PC-9 (cell line): ENCODE measurements around the gene TDRD9. TPM values are rescaled to one million over a fixed set of nuclear protein-coding genes. Genes with fewer than 3 reads are reported as not detected.

ENCODE experiments used
- BruUV-seq: library from RNA; stranded (reverse); fragments of 400-500 nt; replicated peaks from 2 replicates; lab custom pipeline; 2021; lab: Mats Ljungman, UMichigan
- CTCF ChIA-PET: fragments of 300-600 bp; sonication (Branson Sonifier 250); formaldehyde crosslinking; loops from one replicate; lab custom pipeline; 2022; ENCODE audit warnings: antibody characterized with exemption; lab: Charles Lee
- POLR2A ChIA-PET: fragments of 300-600 bp; sonication (Branson Sonifier 250); formaldehyde crosslinking; loops from one replicate; lab custom pipeline; 2022; ENCODE audit warnings: antibody characterized with exemption; ENCODE audit not compliant: unreplicated experiment; lab: Charles Lee
- DNase-seq, 2 experiments: peaks; one replicate each; pipeline versions ENCODE4 v3.0.0 to v3.0.0-alpha.2; 2015 to 2022; ENCODE audit warnings: mixed read lengths in 1 of 2
- H2AFZ ChIP-seq: fragments of 200-600 bp; sonication (generic); 2 replicates; pipeline ENCODE4 v1.8.1; 2017; ENCODE audit warnings: antibody characterized with exemption
- H3F3A ChIP-seq: fragments of 200-600 bp; sonication (generic); 2 replicates; pipeline ENCODE4 v1.8.1; 2017; ENCODE audit warnings: antibody characterized with exemption, mild to moderate bottlenecking, low read depth; ENCODE audit not compliant: insufficient read depth
- H3K27ac ChIP-seq: fragments of 200-600 bp; sonication (generic); 2 replicates; pipeline ENCODE4 v1.6.1; 2016; ENCODE audit warnings: mixed run types
- H3K27me3 ChIP-seq: fragments of 200-600 bp; sonication (generic); 2 replicates; pipeline ENCODE4 v1.6.1; 2016; ENCODE audit warnings: low read depth, mixed run types; ENCODE audit not compliant: insufficient read depth
- H3K36me3 ChIP-seq: fragments of 200-600 bp; sonication (generic); 2 replicates; pipeline ENCODE4 v1.6.1; 2016; ENCODE audit warnings: low read depth, mixed run types
- H3K4me1 ChIP-seq: fragments of 200-600 bp; sonication (generic); replicated peaks from 2 replicates; pipeline ENCODE4 v1.6.1; 2016; ENCODE audit warnings: mixed run types; ENCODE audit not compliant: insufficient read depth
- H3K4me2 ChIP-seq: fragments of 200-600 bp; sonication (generic); 2 replicates; pipeline ENCODE4 v1.6.1; 2017; ENCODE audit warnings: mixed run types
- H3K4me3 ChIP-seq: fragments of 200-600 bp; sonication (generic); 2 replicates; pipeline ENCODE4 v1.6.1; 2016; ENCODE audit warnings: mixed run types
- H3K79me2 ChIP-seq: fragments of 200-600 bp; sonication (generic); 2 replicates; pipeline ENCODE4 v1.6.1; 2017; ENCODE audit warnings: low read depth, mixed run types
- H3K9me2 ChIP-seq: fragments of 200-600 bp; sonication (generic); 2 replicates; pipeline ENCODE4 v1.8.1; 2017; ENCODE audit warnings: mild to moderate bottlenecking; ENCODE audit not compliant: insufficient read depth
- H3K9me3 ChIP-seq: fragments of 200-600 bp; sonication (generic); 2 replicates; pipeline ENCODE4 v1.8.1; 2016; ENCODE audit warnings: low read depth; ENCODE audit not compliant: insufficient read depth
- H4K20me1 ChIP-seq: fragments of 200-600 bp; sonication (generic); 2 replicates; pipeline ENCODE4 v1.8.1; 2017; ENCODE audit not compliant: insufficient read depth
- CTCF ChIP-seq: fragments of 200-600 bp; sonication (generic); conservative IDR thresholded peaks from 2 replicates; pipeline ENCODE4 v1.6.1; 2017; ENCODE audit warnings: mixed run types, antibody characterized with exemption, mild to moderate bottlenecking, moderate library complexity
- EZH2 ChIP-seq: fragments of 200-600 bp; sonication (generic); IDR thresholded peaks from 2 replicates; pipeline ENCODE4 v1.8.0; 2017; ENCODE audit warnings: antibody characterized with exemption, low read depth
- intact Hi-C: fragments of 100-400 bp; cut with micrococcal nuclease; formaldehyde crosslinking; loops from one replicate; pipeline ENCODE4 v1.10.0; 2022; ENCODE audit not compliant: unreplicated experiment
- total RNA-seq: library from RNA; stranded (reverse); gene quantifications from 2 replicates; pipeline ENCODE4 v1.2.3, GENCODE V29; 2021

TDRD9 gene
- total RNA-seq, 1 experiment from 2014 or later, result 0.15 TPM

DNA sequence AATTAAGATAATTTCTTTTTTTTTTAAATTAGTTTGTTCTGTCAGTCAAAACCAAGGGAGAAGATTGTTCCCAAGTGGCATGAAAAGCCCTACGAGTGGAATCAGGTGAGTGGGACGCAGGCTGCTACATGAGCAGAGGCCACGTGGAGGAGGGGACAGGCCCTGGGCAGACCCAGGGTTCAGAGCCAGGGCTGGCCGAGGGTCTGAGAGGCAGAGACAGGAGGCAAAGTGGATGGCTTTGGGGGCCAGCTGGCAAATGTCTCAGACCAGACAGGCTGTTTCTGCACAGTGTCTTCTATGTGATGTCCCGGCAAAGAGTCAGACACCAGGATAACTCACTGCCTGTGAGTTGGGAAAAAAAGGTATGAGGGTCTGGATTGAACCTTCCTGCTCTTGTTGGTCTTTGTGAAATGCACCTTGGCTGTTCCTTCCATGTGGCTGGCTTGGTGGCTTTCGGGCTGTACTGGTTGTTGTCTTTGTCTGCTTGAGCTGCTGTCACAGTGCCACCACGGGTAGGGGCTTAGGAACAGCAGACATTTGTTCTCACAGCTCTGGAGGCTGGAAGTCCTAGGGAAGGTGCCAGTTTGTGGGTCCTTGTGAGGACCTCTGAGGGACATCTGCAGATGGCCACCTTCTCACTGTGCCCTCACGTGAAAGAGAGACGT lies 121.5 kb downstream of the TDRD9 start:
- no peaks in the 10 kb centered on the region for H3K9me3 ChIP-seq

DNA sequence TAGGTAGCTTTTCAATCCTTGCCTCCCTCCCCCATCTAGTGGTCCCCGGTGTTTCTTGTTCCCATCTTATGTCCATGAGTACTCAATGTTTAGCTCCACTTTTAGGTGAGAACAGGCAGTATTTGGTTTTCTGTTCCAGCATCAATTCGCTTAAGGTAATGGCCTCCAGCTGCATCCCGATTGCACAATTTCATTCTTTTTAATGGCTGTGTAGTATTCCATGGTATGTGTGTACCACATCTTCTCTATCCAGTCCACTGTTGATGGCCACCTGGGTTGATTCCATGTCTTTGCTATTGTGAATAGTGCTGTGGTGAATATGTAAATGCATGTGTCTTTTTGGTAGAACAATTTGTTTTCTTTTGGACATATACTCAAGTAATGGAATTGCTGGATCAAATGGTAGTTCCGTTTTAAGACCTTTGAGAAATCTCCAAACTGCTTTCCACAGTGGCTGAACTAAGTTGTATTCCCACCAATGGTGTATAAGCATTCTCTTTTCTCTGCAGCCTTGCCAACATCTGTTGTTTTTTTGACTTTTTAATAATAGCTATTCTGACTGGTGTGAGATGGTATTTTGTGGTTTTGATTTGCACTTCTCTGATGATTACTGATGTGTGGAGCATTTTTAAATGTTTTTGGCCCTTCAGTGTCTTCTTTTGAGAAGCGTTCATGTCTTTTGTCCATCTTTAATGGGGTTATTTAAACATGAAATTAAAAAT lies 123.0 kb downstream of the TDRD9 start:
- POLR2A ChIA-PET, result no interaction called here
- Histone ChIP-seq H3K9me3 (no peaks in the 10 kb centered on the region), H3K79me2 (no peaks in the 10 kb centered on the region), H4K20me1 (no peaks in the 10 kb centered on the region), H3F3A (no peaks in the 10 kb centered on the region), H3K27ac (no peak overlapping the region), H3K36me3 (no peaks in the 10 kb centered on the region), H3K27me3 (peaks cover 46% of the 10 kb centered on the region), H2AFZ (no peak overlapping the region), H3K4me3 (no peak overlapping the region), H3K9me2 (no peaks in the 10 kb centered on the region), H3K4me1 (no peaks in the 10 kb centered on the region), H3K4me2 (no peak overlapping the region)
- intact Hi-C loops, result no loop called here
- DNase-seq, result no peak
- no TSS peak for BruUV-seq
- TF ChIP-seq CTCF, result no peak
- TF ChIP-seq EZH2, result no peak
- CTCF ChIA-PET, result no interaction called here

More for the DNA sequence above, 121.5 kb downstream of the TDRD9 start:
- CTCF ChIA-PET, result no interaction called here
- POLR2A ChIA-PET, result no interaction called here
- Histone ChIP-seq H3K4me3 (no peak overlapping the region), H3F3A (no peaks in the 10 kb centered on the region), H3K27me3 (peaks cover 32% of the 10 kb centered on the region), H3K79me2 (no peaks in the 10 kb centered on the region), H3K4me1 (no peaks in the 10 kb centered on the region), H4K20me1 (no peaks in the 10 kb centered on the region), H3K36me3 (no peaks in the 10 kb centered on the region), H3K9me2 (no peaks in the 10 kb centered on the region), H3K4me2 (no peak overlapping the region), H2AFZ (no peak overlapping the region), H3K27ac (no peak overlapping the region)
- DNase-seq, result no peak
- no TSS peak for BruUV-seq
- TF ChIP-seq EZH2, result no peak
- TF ChIP-seq CTCF, result no peak
- intact Hi-C loops, result no loop called here

- no peak overlapping the region for H3K4me2 ChIP-seq
- H3K9me3 ChIP-seq, result no peaks in the 10 kb centered on the region
- H3K27me3 ChIP-seq, result peaks cover 67% of the 10 kb centered on the region
- DNase-seq, result no peak
- H3K27ac ChIP-seq, result no peak overlapping the region
- ChIA-PET CTCF (no interaction called here), POLR2A (no interaction called here)
- no peaks in the 10 kb centered on the region for H4K20me1 ChIP-seq
- TF ChIP-seq EZH2 (no peak), CTCF (no peak)
- no peak overlapping the region for H2AFZ ChIP-seq
- intact Hi-C loops, result no loop called here
- no peaks in the 10 kb centered on the region for H3K9me2 ChIP-seq
- no peaks in the 10 kb centered on the region for H3K79me2 ChIP-seq
- no peaks in the 10 kb centered on the region for H3K4me1 ChIP-seq
- no peaks in the 10 kb centered on the region for H3F3A ChIP-seq
- no TSS peak for BruUV-seq
- no peak overlapping the region for H3K4me3 ChIP-seq
- no peaks in the 10 kb centered on the region for H3K36me3 ChIP-seq
Observed at GRCh38 chr14:104054222-104054905, 126.1 kb downstream of the TDRD9 start.
